OCI-LY7 (cell line): ENCODE measurements around the gene ZNF750. TPM values are rescaled to one million over a fixed set of nuclear protein-coding genes. Genes with fewer than 3 reads are reported as not detected.

Source experiments
- BruUV-seq: library from RNA; stranded (reverse); fragments of 400-500 nt; replicated peaks from 2 replicates; lab custom pipeline; 2021; lab: Mats Ljungman, UMichigan
- CTCF ChIA-PET: fragments of 300-600 bp; sonication (Branson Sonifier 250); formaldehyde crosslinking; loops from one replicate; lab custom pipeline; 2022; ENCODE audit warnings: antibody characterized with exemption; ENCODE audit not compliant: unreplicated experiment; lab: Charles Lee
- POLR2A ChIA-PET: fragments of 300-600 bp; sonication (Branson Sonifier 250); formaldehyde crosslinking; loops from one replicate; lab custom pipeline; 2022; ENCODE audit warnings: antibody characterized with exemption; lab: Charles Lee
- DNase-seq: peaks from one replicate; pipeline ENCODE4 v3.0.0-alpha.2; 2015; ENCODE audit warnings: low spot score
- H2AFZ ChIP-seq: fragments of 200-600 bp; sonication (generic), shearing (Covaris generic); 2 replicates; pipeline ENCODE4 v1.6.1; 2014; ENCODE audit warnings: mild to moderate bottlenecking, antibody characterized with exemption, low read length, moderate library complexity
- H3K27ac ChIP-seq: fragments of 200-600 bp; sonication (generic); 2 replicates; pipeline ENCODE4 v1.5.1; 2014; ENCODE audit warnings: mixed run types, low read depth, mild to moderate bottlenecking, moderate library complexity, low read length, inconsistent platforms; ENCODE audit not compliant: poor library complexity, severe bottlenecking
- H3K36me3 ChIP-seq: fragments of 200-600 bp; sonication (generic); 2 replicates; pipeline ENCODE4 v1.6.1; 2014; ENCODE audit warnings: mild to moderate bottlenecking, antibody characterized with exemption, low read length, moderate library complexity, mixed read lengths; ENCODE audit not compliant: insufficient read depth
- H3K4me1 ChIP-seq: fragments of 200-600 bp; sonication (generic); 2 replicates; pipeline ENCODE4 v1.5.1; 2014; ENCODE audit warnings: mild to moderate bottlenecking, low read length; ENCODE audit not compliant: insufficient read depth, poor library complexity, severe bottlenecking
- H3K4me2 ChIP-seq: fragments of 200-600 bp; sonication (generic); 2 replicates; pipeline ENCODE4 v1.6.1; 2014; ENCODE audit warnings: mild to moderate bottlenecking, low read length
- H3K4me3 ChIP-seq: fragments of 200-600 bp; sonication (generic); 2 replicates; pipeline ENCODE4 v1.5.1; 2014; ENCODE audit warnings: mild to moderate bottlenecking, low read depth, low read length; ENCODE audit not compliant: poor library complexity, severe bottlenecking
- H3K79me2 ChIP-seq: fragments of 200-600 bp; sonication (generic); 2 replicates; pipeline ENCODE4 v1.6.1; 2016; ENCODE audit warnings: low read depth, mild to moderate bottlenecking, low read length, moderate library complexity, mixed read lengths; ENCODE audit not compliant: insufficient read depth
- H3K9me2 ChIP-seq: fragments of 200-600 bp; sonication (generic); 2 replicates; pipeline ENCODE4 v1.6.1; 2016; ENCODE audit warnings: mild to moderate bottlenecking, low read length, mixed read lengths; ENCODE audit not compliant: insufficient read depth
- H3K9me3 ChIP-seq: fragments of 200-600 bp; sonication (generic); 2 replicates; pipeline ENCODE4 v1.6.1; 2014; ENCODE audit warnings: mild to moderate bottlenecking, mixed run types, low read length, mixed read lengths
- H4K20me1 ChIP-seq: fragments of 200-600 bp; sonication (generic); 2 replicates; pipeline ENCODE4 v1.6.1; 2014; ENCODE audit warnings: mild to moderate bottlenecking, antibody characterized with exemption, low read length, moderate library complexity, mixed read lengths; ENCODE audit not compliant: insufficient read depth
- EZH2phosphoT487 ChIP-seq: fragments of 200-600 bp; sonication (generic); IDR thresholded peaks from 2 replicates; pipeline ENCODE4 v1.6.1; 2018; ENCODE audit warnings: low read depth, borderline replicate concordance, mild to moderate bottlenecking, mixed run types, antibody characterized with exemption, low read length, moderate library complexity, mixed read lengths
- intact Hi-C: fragments of 100-400 bp; cut with micrococcal nuclease; formaldehyde crosslinking; loops from one replicate; pipeline ENCODE4 v1.10.0; 2022; ENCODE audit not compliant: unreplicated experiment
- total RNA-seq, 2 experiments: library from RNA; depleted of rRNA in 1 of 2; stranded (reverse); fragments of >200 nt in 1 of 2; shearing (Covaris generic) in 1 of 2; gene quantifications; 2 replicates each; pipeline ENCODE4 v1.2.3, GENCODE V29; 2014 to 2022
- TF ChIP-seq, protein P1 (sequence below): fragments of 200-600 bp; sonication (generic); conservative IDR thresholded peaks from 2 replicates; pipeline ENCODE4 v1.5.1; 2014; ENCODE audit warnings: mild to moderate bottlenecking, antibody characterized with exemption, low read length, moderate library complexity, mixed read lengths

The ZNF750 gene
- total RNA-seq, 2 experiments from 2014 or later: not detected

DNA sequence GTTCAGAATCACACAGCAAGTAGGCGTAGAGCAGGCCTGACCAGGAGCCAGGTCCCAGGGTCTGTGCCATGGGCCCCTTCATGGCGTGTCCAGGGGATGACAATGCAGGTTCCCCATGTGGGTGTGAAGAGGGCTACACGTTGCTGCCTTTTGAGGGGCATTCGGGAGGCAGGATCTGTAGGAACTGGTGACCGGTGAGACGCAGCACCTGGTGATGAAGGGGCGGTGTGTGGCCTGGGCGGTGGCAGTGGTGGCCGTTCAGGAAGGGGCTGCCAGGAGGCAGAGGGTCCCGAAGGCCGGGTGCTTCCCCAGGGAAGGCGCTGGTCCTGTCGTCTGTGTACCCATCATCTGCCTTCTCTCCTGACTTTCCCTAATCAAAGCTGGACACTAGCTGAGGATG is 34.6 kb downstream of the ZNF750 start:
- intact Hi-C loops: no loop called here
- ChIA-PET POLR2A (interaction anchor here (0.6 kb wide), 1 partner anchor 550 kb away, joined by 4 read pairs; no protein-coding TSS in a partner anchor), CTCF (no interaction called here)
- no peak overlapping the region for H2AFZ ChIP-seq
- H3K36me3 ChIP-seq: peaks cover 60% of the 10 kb centered on the region
- no peaks in the 10 kb centered on the region for H3K9me3 ChIP-seq
- H3K27ac ChIP-seq: no peak overlapping the region
- TF ChIP-seq, protein P1, sequence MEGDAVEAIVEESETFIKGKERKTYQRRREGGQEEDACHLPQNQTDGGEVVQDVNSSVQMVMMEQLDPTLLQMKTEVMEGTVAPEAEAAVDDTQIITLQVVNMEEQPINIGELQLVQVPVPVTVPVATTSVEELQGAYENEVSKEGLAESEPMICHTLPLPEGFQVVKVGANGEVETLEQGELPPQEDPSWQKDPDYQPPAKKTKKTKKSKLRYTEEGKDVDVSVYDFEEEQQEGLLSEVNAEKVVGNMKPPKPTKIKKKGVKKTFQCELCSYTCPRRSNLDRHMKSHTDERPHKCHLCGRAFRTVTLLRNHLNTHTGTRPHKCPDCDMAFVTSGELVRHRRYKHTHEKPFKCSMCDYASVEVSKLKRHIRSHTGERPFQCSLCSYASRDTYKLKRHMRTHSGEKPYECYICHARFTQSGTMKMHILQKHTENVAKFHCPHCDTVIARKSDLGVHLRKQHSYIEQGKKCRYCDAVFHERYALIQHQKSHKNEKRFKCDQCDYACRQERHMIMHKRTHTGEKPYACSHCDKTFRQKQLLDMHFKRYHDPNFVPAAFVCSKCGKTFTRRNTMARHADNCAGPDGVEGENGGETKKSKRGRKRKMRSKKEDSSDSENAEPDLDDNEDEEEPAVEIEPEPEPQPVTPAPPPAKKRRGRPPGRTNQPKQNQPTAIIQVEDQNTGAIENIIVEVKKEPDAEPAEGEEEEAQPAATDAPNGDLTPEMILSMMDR: no peak
- TF ChIP-seq EZH2phosphoT487: no peak
- no peak for DNase-seq
- no peaks in the 10 kb centered on the region for H3K9me2 ChIP-seq
- no peaks in the 10 kb centered on the region for H4K20me1 ChIP-seq
- no TSS peak for BruUV-seq
- H3K4me2 ChIP-seq: no peak overlapping the region
- no peaks in the 10 kb centered on the region for H3K4me1 ChIP-seq
- no peak overlapping the region for H3K4me3 ChIP-seq
- H3K79me2 ChIP-seq: no peaks in the 10 kb centered on the region

DNA sequence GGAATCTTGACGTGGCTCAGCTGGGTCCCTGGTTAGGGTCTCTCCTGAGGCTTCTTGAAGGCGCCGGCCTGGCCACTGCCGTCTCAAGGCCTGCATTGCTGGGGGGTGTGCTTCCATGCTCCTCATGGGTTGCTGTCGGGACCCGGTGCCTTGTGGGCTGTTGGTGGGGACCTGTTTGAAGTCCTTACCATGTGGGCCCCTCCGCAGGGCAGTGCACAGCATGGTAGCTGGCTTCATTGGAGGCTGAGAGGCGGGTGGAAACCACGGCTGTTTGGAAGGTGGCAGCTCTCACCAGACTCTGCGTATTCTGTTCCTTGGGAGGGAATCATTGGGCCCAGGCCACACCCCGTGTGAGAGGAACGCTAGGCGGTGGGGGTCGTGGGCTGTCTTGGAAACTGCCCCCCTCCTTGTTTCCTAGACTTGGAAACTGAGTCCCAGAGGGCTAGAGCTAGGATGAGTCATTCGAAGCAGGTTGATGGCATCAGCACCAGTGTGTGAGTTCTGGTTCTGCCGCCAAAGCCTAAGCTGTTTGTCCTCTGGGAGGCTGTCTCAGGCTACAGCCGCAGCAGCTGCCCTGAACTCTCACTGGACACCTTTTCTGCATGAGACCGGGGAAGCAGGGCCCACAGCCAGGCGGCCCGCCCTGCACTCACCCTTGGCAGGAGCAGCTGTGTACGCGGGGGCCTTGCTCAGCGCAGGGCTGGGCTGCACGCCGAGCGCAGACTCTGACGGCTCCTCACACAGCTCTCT is 35.2 kb downstream of the ZNF750 start:
- intact Hi-C loops: no loop called here
- TF ChIP-seq EZH2phosphoT487: no peak
- TF ChIP-seq, protein P1: no peak
- CTCF ChIA-PET: no interaction called here
- no peaks in the 10 kb centered on the region for H3K4me1 ChIP-seq
- no peaks in the 10 kb centered on the region for H3K79me2 ChIP-seq
- H3K4me2 ChIP-seq: no peak overlapping the region
- no peak overlapping the region for H3K4me3 ChIP-seq
- no TSS peak for BruUV-seq
- peaks cover 60% of the 10 kb centered on the region for H3K36me3 ChIP-seq
- POLR2A ChIA-PET: interaction anchor here (0.6 kb wide), 1 partner anchor 549 kb away, joined by 4 read pairs; no protein-coding TSS in a partner anchor
- H3K9me2 ChIP-seq: no peaks in the 10 kb centered on the region
- no peaks in the 10 kb centered on the region for H4K20me1 ChIP-seq
- no peaks in the 10 kb centered on the region for H3K9me3 ChIP-seq
- H3K27ac ChIP-seq: no peak overlapping the region
- DNase-seq: no peak
- no peak overlapping the region for H2AFZ ChIP-seq

DNA sequence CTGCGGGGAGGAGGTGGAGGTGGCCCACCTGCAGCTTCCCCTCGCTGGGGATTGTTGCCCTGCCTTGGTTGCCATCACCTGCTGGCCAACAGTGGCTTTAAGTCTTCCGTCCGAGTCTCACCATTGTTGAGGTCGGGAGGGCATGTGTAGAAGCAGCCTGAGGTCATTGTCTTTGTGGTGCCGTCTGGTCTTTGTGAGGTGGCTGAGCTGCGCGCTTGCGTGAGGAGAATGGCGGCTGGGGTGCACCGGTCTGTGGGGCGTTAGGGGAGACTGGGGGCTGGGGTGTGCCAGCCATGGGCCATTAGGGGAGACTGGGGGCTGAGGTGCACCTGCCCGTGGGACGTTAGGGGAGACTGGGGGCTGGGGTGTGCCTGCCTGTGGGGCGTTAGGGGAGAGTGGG is 36.2 kb downstream of the ZNF750 start:
- no peak overlapping the region for H2AFZ ChIP-seq
- intact Hi-C loops: no loop called here
- H3K4me2 ChIP-seq: no peak overlapping the region
- no TSS peak for BruUV-seq
- peaks cover 65% of the 10 kb centered on the region for H3K36me3 ChIP-seq
- TF ChIP-seq EZH2phosphoT487: no peak
- no peak overlapping the region for H3K27ac ChIP-seq
- no peaks in the 10 kb centered on the region for H3K79me2 ChIP-seq
- H3K9me2 ChIP-seq: no peaks in the 10 kb centered on the region
- no peak for DNase-seq
- no peak overlapping the region for H3K4me3 ChIP-seq
- no peaks in the 10 kb centered on the region for H3K4me1 ChIP-seq
- POLR2A ChIA-PET: no interaction called here
- H3K9me3 ChIP-seq: no peaks in the 10 kb centered on the region
- CTCF ChIA-PET: no interaction called here
- no peaks in the 10 kb centered on the region for H4K20me1 ChIP-seq
